ENCODE data around the gene YWHAQ. TPM values are rescaled to one million over a fixed set of nuclear protein-coding genes. Genes with fewer than 3 reads are reported as not detected.
"Not testable (repeated sequence)": the region's sequence is repeated elsewhere in the genome, so short reads cannot be mapped to it uniquely, and the experiment has no call there.

Gene YWHAQ
- polyA plus RNA-seq, 1 donor: 186 TPM

DNA sequence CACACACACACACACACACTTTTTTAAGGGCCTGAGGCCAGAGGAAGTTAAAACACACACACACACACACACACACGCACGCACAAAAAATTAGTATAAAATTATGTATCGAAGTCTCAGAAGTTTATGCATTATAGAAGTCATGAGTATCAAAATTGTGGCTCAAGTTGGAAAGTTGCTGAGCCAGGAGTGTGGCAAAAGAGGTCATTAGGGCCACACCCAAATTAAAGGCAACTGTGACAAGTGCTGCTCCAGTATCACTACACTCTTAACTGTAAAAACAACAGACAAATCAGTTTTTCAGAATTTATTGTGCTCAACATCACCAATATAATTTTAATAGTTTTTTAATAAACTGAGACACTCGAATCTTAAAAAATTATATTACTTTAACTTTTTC, 36.9 kb downstream of the YWHAQ start:
- DNase-seq: no peak

GRCh38 chr2:9592699-9593098, 38.1 kb downstream of the YWHAQ start:
- no peak for DNase-seq

DNA sequence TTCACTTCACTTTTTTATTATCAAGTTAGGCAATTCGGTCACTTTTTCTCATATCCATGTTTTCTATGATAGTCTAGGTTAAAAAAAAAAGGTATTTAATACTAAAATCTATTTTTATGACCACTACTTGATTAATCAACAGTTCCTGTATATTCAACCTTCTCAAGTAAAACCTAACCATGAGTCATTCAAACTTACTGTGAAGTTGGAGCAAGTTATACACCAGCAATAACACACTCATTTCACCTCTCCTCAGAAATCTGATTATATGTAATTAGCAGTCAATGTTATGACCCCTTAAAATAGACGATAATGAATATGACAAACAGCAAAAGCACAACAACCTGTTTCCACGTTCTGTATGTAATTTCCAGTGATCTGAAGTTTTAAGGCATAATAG, 40.2 kb downstream of the YWHAQ start:
- DNase-seq: no peak

- DNase-seq: no peak
Measured at GRCh38 chr2:9586465-9586864, 44.3 kb downstream of the YWHAQ start.

GRCh38 chr2:9585486-9585885, 45.3 kb downstream of the YWHAQ start:
- DNase-seq: no peak

GRCh38 chr2:9584902-9585301, 45.9 kb downstream of the YWHAQ start:
- DNase-seq: not testable (repeated sequence)

- DNase-seq: no peak
Measured at GRCh38 chr2:9582624-9583023, 48.2 kb downstream of the YWHAQ start.

DNA sequence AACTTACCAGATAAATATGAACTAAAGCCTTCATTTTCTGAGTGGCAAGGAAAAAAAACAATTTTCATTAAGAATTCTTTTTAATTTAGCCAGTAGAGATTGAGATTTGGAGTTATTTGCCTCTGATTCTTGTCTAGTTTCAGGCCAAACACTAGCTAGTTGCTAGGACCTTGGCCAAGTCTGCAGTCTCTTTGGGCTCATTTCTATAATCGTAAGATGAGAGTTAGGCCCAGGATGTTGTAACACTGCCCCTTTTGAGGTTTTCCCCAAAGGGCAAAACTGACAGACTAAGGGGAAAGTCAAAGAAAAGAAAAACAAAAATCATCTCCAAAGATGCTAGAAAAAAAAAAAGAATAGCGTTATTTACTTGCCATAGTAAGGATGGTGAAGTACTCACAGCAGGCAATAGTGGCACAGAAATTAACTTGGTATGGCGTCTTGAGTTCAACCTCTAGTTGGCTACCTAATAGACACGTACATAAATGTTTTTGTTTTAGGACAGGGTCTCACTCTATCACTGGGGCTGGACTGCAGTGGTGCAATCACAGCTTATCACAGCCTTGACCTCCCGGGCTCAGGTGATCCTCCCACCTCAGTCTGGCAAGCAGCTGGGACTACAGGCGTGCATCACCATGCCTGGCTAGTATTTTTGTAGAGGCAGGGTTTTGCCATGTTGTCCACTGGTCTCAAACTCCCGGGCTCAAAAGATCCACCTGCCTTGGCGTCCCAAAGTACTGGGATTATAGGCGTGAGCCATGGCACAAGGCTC, 52.1 kb downstream of the YWHAQ start:
- DNase-seq: no peak

DNA sequence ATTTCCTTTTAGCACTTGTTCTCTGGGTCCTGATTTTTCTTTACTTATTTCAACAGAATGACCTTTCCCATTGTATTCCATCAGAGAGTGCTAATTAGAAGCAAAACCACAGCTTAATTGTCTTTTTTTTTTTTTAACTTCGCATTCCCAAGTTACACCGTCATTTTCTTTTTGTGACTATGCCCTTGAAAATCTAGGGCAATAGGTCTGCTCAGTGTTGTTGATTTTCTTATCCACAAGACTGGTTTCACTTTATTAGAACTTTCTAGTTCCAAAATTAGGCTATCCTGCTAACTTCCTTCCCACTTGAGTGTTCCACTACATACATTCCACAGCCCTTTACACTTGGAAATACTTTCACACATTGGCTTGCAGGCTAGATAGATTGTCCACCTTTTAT, 56.5 kb downstream of the YWHAQ start:
- DNase-seq: no peak

DNA sequence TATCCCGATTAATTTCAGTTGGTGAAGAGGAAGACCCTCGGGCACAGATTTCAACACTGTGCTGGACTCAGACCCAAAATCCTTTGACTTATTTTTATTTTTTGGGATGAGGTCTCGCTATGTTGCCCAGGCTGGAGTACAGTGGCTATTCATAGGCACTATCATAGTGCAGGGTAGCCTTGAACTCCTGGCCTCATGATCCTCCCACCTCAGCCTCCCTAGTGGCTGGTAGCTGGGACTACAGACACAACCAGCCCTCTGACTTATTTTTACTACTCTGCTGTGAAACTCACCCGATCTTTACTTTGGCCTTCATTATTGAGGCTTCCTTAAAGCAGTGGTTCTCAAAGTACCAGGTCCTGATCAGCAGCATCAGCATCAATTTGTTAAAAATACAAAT, 57.0 kb downstream of the YWHAQ start:
- no peak for DNase-seq

- DNase-seq: no peak
Measured at GRCh38 chr2:9573013-9573720, 57.6 kb downstream of the YWHAQ start.

DNA sequence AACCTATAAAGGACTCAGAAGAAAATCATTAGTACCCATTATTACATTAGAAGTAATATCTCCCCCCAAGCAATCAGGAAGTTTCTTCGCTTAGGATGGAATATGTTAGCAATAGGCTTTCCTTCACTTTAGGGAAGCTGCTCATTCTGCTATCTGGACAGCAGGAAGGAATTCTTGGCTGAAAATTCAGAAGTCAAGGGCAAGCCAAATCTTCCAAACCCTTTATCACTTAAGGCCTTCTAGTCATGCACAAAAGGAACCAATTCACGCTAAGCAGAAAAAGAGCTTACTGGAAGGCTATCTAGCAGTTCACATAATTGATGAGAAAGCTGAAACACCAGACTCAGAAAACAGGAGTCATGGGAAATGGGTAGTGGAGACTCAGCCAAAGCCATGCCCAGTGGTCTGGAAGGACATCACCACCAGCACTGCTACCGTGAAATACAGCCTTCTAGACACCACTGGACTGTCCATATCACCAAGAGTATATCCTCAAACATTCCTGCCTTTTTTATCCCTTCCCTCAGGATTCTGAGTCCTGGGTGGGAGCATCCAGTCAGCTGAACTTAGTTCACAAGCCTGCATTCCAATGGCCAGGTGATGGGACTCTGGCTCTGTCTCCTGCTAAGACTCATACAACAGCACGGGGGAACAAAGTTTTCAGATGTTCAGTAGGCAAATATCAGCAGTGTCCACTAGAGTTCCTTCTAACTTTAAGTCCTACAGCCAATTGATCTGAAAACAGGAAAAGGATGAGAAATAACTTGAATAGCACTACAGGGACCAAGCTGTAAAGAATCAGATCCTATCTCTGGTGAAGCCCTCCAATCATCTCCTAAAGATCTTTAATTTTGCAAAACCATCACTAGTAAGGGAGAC, 60.4 kb downstream of the YWHAQ start:
- DNase-seq: no peak

DNA sequence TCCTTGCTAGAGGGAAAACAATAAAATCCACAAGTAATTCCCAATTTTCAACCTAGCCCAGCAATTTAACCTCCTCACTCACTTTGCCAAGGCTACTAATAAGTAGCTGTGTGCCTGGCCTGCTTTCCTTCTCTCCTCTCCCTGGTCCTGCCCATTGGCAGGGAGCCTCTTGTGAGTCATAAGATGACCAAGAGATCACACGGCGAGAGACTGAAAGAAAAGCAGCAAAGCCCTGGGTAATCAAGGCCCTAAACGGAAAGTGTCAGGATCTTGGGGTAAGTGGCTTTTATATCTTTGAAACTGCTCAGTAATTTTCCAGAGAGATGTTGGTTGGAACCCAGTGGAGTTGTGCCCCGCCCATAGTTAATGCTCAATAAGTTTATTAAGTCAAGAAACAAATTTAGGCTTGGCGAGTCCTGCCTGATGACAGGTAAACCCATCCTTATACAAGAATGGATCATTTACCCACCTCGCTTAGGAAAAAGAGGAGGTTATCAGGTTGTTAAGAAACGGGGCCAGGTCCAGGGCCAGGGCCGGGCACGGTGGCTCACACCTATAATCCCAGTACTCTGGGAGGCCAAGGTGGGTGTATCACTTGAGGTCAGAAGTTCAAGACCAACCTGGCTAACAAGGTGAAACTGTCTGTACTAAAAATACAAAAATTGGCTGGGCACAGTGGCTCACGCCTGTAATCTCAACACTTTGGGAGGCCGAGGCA, 65.2 kb downstream of the YWHAQ start:
- DNase-seq: peak; percentile 60

- DNase-seq: no peak
Measured at GRCh38 chr2:9560628-9561027, 70.2 kb downstream of the YWHAQ start.

DNA sequence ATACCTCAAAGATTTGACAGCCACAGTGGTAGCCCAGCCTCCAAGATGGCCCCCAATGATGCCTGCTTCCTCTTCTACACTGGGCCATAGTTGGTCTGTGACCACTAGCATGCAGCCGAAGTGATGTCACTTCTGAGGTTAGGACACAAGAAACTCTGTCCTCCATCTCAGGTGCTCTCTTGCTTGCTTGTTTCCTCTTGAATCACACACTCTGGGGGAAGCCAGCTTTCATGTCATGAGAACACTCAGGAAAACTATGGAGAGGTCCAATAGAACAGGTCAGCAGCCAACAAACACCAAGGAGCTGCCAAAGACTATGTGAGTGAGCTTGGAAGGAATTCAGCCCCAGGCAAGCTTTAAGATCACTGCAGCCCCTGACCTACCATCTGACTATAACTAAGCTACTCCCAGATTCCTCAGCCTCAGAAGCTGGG, 71.8 kb downstream of the YWHAQ start:
- DNase-seq: peak; percentile 36

DNA sequence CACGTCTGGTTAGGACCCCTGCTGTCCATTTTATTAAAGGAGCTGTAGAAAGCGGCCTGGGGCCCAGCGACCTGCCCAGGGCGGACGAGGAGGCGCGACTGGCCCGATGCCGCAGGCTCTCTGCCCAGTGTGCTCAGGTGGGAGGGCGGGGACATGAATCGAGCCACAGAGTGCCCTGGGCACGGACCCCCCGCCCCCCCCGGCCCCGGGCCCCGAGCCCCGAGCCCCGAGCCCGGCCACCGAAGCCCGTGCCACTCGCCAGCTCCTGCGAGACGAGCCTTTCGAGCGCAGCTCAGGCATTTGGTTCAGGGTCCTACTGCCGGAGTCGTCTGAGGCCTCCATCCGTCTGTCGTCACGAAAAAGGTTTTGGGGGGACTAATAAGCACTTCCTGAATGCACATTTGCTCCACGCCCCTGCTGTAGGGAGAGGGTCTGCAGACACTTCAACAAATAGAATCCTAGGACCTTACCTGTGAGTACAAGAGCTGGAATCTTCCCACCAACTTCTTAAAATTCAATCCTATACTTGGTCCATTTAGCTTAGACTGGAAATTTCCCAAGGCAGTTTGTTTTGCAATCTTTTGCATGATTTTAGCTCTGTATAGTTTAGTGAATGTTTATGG, 74.6 kb downstream of the YWHAQ start:
- DNase-seq: peak; percentile 37

GRCh38 chr2:9555297-9556120, 75.3 kb downstream of the YWHAQ start, which contains the start of gene ADAM17:
Gene ADAM17, minus strand, starts transcription at chr2:9555830. Its CDS starts 225 bp downstream, at chr2:9555605.
- DNase-seq: peak; percentile 95

DNA sequence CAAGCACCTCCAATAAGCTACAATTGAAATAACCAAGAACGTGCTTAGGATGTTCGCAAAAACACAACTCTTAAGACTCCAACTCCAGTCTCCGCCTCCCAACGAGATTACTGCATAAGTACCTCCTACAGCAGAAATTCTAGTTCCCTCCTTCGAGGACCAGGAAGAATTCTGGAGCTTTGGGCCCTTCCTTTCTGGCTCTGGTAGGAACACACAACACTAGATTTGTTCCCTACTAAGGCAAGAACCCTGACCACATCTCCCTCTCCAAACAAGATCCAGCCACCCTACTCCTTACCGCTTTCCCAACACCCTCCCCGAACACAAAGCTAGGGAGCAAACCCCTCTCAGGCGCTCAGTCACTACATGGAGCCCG, 75.9 kb downstream of the YWHAQ start:
- peak; percentile 73 for DNase-seq

DNA sequence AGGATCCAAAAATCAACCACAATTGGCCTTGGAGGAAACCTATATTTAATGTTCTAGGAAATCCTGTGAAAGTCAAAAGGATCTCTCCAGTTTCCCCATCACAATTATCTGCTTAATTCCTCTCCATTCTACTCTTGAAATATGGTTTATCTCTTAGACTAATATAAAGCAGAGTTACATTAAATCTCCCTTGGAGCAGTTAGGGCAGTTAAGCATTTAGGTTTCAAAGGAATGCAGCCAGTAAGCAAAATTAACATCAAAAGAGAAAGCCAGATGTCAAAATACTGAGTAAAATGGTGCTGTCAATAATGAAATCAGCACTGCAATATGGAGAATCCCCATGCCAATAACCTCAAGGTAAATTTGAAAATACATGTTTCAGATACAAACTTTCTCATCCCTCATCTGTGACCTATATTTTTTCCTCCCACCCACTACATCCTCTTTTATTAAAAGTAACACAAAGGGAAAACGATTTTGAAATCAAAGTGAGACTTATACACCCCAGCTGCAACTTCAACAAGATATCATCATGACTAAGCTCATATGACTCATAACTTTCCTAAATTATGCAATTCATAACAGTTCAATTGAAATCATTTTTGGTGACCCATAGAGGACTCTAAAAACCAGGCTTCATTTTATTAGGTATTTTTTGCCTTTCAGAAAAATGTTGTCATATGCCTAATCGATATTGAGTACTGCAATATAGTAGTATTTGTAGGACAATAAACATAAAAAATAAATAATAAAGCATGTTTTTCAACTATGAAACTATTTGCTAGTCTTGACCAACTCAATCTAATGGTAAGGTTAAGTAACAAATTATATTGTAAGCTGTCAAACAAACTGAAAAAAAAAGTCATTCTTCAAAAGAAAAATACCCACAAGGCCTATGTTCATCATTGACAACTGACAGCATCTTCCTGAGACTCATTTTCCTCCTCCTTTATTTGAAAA, 78.3 kb downstream of the YWHAQ start:
- no peak for DNase-seq
